ENCODE data around the gene RAB5B. TPM values are rescaled to one million over a fixed set of nuclear protein-coding genes. Genes with fewer than 3 reads are reported as not detected.

The RAB5B gene
- polyA plus RNA-seq, 2 donors, result 78.2 to 88.8 TPM

DNA sequence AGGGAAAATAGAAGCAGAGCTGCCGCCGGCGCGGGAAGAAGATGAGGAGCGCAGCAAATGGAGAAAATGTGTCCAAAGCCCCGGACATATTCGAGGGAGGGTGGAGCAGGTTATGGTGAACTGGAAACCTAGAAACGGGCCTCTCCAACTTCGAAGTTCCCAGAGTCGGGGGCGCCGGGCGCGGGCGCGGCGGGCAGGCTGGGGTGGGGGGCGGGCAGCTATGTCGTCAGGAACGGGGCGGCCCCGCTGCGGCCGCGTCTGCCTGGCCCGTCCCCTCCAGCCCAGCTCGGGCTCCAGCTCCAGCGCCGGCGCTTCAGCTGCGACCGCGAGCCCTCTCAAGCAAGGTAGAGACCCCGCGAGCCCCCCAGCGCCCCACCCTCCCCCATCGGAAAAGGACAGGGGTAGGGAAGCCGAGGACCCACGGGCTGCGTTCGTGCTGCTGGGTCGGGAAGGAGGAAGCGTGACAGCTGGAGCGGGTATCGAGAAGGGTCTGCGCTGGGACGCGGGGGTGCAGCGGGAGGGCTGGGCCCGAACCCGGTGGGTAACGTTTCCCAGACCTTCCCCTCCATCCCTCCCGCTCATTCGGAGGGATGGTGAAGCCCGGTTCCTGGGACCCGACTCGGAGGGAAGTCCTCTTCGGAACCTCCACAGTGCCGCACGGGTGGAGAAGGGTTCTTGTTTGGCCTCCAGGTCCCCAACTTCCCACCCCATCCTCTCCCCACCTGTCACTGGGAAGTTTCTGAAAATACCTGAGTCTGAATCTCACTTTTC, 41.9 kb upstream of the RAB5B start:
- Histone ChIP-seq H3K36me3 (ENCODE audit: control insufficient read depth in 2 of 2, insufficient read depth in 2 of 2, low read length in 1 of 2) (peaks cover 0 to 3% of the 10 kb centered on the region in 2 donors), H3K27ac (ENCODE audit: low read depth in 2 of 2, low read length in 1 of 2) (peak overlapping the region; percentile 96 to 99), H3K4me3 (ENCODE audit: low read depth in 1 of 2, low read length in 2 of 2) (peak overlapping the region; percentile 80 to 82), H3K9me3 (ENCODE audit: control insufficient read depth in 2 of 2, insufficient read depth in 1 of 2, low read depth in 1 of 2, low read length in 1 of 2) (no peaks in the 10 kb centered on the region), H3K27me3 (ENCODE audit: control insufficient read depth in 1 of 2, insufficient read depth in 2 of 2, low read length in 2 of 2) (no peaks in the 10 kb centered on the region), H3K4me1 (ENCODE audit: control insufficient read depth in 2 of 2, insufficient read depth in 2 of 2, low read length in 1 of 2) (peaks cover 0 to 9% of the 10 kb centered on the region in 2 donors)
- 1% methylated on average over 35 to 60 of the region's 60 CpGs for WGBS, 2 donors

DNA sequence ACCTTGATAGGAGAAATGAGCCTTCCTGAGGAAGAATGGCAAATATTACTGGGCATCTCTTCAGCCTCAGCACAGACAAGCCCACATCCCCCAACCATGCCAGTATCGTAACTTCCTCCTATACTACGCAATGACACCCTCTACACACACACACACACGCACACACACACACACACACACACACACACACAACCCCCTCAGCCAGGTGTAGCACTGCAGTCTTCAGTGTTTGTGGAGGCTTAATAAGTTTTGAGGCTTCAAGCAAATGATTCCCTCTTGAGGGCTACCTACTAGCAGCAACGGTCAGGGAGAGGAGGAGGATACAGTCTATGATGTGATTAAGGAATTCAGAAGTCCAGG, 41.3 kb upstream of the RAB5B start:
- WGBS, 2 donors, result 0 to 5% methylated on average over 4 of the region's 4 CpGs
- Histone ChIP-seq H3K36me3 (ENCODE audit: control insufficient read depth in 2 of 2, insufficient read depth in 2 of 2, low read length in 1 of 2) (peaks cover 0 to 3% of the 10 kb centered on the region in 2 donors), H3K4me1 (ENCODE audit: control insufficient read depth in 2 of 2, insufficient read depth in 2 of 2, low read length in 1 of 2) (peaks cover 0 to 9% of the 10 kb centered on the region in 2 donors), H3K4me3 (ENCODE audit: low read depth in 1 of 2, low read length in 2 of 2) (peak overlapping the region; percentile 80 to 82), H3K27me3 (ENCODE audit: control insufficient read depth in 1 of 2, insufficient read depth in 2 of 2, low read length in 2 of 2) (no peaks in the 10 kb centered on the region), H3K27ac (ENCODE audit: low read depth in 2 of 2, low read length in 1 of 2) (peak overlapping the region; percentile 96 to 99), H3K9me3 (ENCODE audit: control insufficient read depth in 2 of 2, insufficient read depth in 1 of 2, low read depth in 1 of 2, low read length in 1 of 2) (no peaks in the 10 kb centered on the region)

DNA sequence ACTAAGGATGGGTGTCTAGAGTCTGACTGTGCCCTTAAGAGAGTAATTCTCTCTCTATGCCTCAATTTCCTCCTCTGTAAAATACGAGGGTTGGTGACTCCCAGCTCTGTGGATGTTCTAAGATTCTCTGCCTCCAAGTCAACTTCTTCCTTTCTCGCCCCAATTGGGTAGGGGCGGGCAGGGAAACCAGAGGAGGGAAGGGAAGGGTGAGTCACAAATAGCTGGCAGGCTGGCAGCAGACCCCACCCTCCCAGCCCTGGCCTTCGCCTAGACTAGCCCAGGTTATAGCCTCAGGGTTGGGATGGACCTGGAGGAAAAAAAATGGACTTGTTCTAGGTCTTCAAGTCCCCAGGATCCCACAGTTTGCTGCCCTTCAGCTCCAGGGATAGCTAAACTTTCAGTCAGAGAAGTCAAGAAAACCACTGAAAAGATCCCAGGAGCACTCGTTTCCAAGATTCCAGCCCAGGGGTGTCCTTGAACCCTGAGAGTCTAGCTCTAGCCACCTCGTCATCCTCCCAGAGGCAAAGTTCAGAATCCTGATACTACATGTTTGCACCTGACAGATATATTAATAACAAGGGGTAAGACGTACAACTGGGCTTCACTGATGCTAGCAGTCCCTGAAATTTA, 40.6 kb upstream of the RAB5B start:
- 39 to 46% methylated on average over 7 of the region's 7 CpGs for WGBS, 2 donors
- Histone ChIP-seq H3K4me3 (ENCODE audit: low read depth in 1 of 2, low read length in 2 of 2) (peak overlapping the region in 1 of 2 donors; percentile 82), H3K27ac (ENCODE audit: low read depth in 2 of 2, low read length in 1 of 2) (peak overlapping the region; percentile 83 to 96), H3K9me3 (ENCODE audit: control insufficient read depth in 2 of 2, insufficient read depth in 1 of 2, low read depth in 1 of 2, low read length in 1 of 2) (no peaks in the 10 kb centered on the region), H3K27me3 (ENCODE audit: control insufficient read depth in 1 of 2, insufficient read depth in 2 of 2, low read length in 2 of 2) (no peaks in the 10 kb centered on the region), H3K36me3 (ENCODE audit: control insufficient read depth in 2 of 2, insufficient read depth in 2 of 2, low read length in 1 of 2) (peaks cover 0 to 3% of the 10 kb centered on the region in 2 donors), H3K4me1 (ENCODE audit: control insufficient read depth in 2 of 2, insufficient read depth in 2 of 2, low read length in 1 of 2) (peaks cover under 1 to 7% of the 10 kb centered on the region in 2 donors)

DNA sequence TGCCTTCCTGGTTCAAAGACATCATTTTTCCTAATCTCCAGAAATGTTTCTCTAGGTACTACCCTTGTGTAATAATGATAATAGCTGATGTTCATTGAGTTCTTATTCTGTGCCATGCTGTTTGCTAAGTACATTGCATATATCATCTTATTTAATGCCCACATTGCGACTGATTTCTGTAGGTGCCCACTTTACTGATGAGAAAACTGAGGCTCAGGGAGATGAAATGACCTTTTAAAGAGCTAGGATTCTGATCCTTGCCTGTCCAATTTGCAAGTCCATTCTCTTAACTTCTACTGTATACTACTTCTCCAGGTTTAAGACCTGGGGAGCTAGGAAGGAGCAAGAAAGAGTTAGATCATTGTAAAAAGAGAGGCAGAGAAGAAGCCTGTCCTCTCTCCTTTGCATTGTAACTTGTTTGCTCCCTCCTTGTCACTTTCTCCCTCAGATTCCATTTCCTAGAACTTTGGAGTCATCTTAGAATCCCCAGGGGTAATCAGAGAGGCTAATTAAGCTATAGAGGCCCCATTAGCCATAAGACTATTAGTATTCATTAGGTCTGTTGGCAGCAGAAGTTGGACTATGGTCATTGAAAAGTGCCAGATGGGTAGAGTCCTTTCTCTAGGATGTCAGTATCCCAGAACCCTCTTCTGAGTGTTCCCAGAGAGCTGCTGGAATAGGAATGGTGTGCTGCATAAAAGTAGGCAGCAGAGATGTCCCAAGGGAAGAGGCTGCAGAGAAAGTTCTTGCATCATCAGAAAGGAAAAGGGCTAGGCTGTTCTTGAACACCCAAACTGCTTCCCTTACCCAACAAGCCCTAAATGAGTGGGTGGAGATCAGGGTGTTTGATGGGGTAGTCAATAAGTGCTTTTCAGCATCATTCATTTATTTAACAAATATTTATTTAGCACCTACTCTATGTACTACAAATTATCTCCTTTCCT, 39.8 kb upstream of the RAB5B start:
- H3K27ac ChIP-seq (ENCODE audit: low read depth in 2 of 2, low read length in 1 of 2), result no peak overlapping the region
- H3K9me3 ChIP-seq (ENCODE audit: control insufficient read depth in 2 of 2, insufficient read depth in 1 of 2, low read depth in 1 of 2, low read length in 1 of 2), result no peaks in the 10 kb centered on the region
- peak overlapping the region in 1 of 2 donors; percentile 82 for H3K4me3 ChIP-seq (ENCODE audit: low read depth in 1 of 2, low read length in 2 of 2)
- peaks cover 2 to 10% of the 10 kb centered on the region in 2 donors for H3K4me1 ChIP-seq (ENCODE audit: control insufficient read depth in 2 of 2, insufficient read depth in 2 of 2, low read length in 1 of 2)
- WGBS, 2 donors, result 74 to 87% methylated on average over 1 of the region's 1 CpG
- H3K36me3 ChIP-seq (ENCODE audit: control insufficient read depth in 2 of 2, insufficient read depth in 2 of 2, low read length in 1 of 2), result peaks cover 0 to 6% of the 10 kb centered on the region in 2 donors
- no peaks in the 10 kb centered on the region for H3K27me3 ChIP-seq (ENCODE audit: control insufficient read depth in 1 of 2, insufficient read depth in 2 of 2, low read length in 2 of 2)

DNA sequence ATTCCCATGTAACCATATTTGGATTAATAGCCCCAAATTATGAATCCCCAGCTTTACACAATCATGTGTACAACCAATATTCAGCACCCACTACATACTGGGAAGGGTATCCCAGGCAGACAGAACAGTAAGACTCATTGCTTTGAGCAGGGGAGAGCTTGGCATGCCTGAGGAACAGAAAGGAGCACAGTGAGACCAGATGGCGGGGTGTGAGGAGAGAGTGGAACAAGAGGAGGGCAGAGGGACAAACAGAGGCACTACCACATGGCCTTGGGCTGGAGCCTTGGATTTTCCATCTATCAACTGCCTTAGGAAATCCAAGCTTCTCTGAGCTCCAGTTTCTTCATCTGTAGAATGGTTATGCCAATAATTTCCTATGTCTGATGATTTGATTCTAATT, 39.1 kb upstream of the RAB5B start:
- peaks cover 0 to 8% of the 10 kb centered on the region in 2 donors for H3K36me3 ChIP-seq (ENCODE audit: control insufficient read depth in 2 of 2, insufficient read depth in 2 of 2, low read length in 1 of 2)
- no peaks in the 10 kb centered on the region for H3K9me3 ChIP-seq (ENCODE audit: control insufficient read depth in 2 of 2, insufficient read depth in 1 of 2, low read depth in 1 of 2, low read length in 1 of 2)
- no peaks in the 10 kb centered on the region for H3K27me3 ChIP-seq (ENCODE audit: control insufficient read depth in 1 of 2, insufficient read depth in 2 of 2, low read length in 2 of 2)
- H3K4me3 ChIP-seq (ENCODE audit: low read depth in 1 of 2, low read length in 2 of 2), result no peak overlapping the region
- H3K27ac ChIP-seq (ENCODE audit: low read depth in 2 of 2, low read length in 1 of 2), result no peak overlapping the region
- peaks cover 4 to 12% of the 10 kb centered on the region in 2 donors for H3K4me1 ChIP-seq (ENCODE audit: control insufficient read depth in 2 of 2, insufficient read depth in 2 of 2, low read length in 1 of 2)
- WGBS, 2 donors, result 95% methylated on average over 1 of the region's 1 CpG

DNA sequence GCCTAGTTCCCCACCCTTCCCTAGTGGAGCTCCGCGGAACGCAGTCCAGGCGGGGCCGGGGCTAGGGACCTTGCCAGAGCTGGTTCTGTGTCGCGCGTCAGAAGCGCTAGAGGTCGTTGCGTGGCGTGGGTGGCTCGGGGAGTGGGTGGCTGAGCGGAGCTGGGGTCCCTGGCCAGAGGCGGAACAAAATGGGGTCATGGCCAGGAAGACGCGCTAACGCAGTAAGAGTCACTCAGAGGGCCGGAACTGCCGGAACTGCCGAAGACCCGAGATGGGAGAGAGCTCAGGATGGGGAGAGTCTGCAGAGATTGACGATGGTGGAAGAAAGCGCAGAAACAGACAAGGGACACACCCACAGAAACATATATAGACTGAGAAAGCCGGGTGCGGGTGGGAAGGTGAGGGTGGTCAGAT, 38.1 kb upstream of the RAB5B start:
- Histone ChIP-seq H3K27ac (ENCODE audit: low read depth in 2 of 2, low read length in 1 of 2) (peak overlapping the region; percentile 45), H3K27me3 (ENCODE audit: control insufficient read depth in 1 of 2, insufficient read depth in 2 of 2, low read length in 2 of 2) (no peaks in the 10 kb centered on the region), H3K4me1 (ENCODE audit: control insufficient read depth in 2 of 2, insufficient read depth in 2 of 2, low read length in 1 of 2) (peaks cover 4 to 14% of the 10 kb centered on the region in 2 donors), H3K36me3 (ENCODE audit: control insufficient read depth in 2 of 2, insufficient read depth in 2 of 2, low read length in 1 of 2) (peaks cover 0 to 13% of the 10 kb centered on the region in 2 donors), H3K9me3 (ENCODE audit: control insufficient read depth in 2 of 2, insufficient read depth in 1 of 2, low read depth in 1 of 2, low read length in 1 of 2) (no peaks in the 10 kb centered on the region), H3K4me3 (ENCODE audit: low read depth in 1 of 2, low read length in 2 of 2) (peak overlapping the region in 1 of 2 donors; percentile 14)
- 57 to 61% methylated on average over 26 of the region's 26 CpGs for WGBS, 2 donors

DNA sequence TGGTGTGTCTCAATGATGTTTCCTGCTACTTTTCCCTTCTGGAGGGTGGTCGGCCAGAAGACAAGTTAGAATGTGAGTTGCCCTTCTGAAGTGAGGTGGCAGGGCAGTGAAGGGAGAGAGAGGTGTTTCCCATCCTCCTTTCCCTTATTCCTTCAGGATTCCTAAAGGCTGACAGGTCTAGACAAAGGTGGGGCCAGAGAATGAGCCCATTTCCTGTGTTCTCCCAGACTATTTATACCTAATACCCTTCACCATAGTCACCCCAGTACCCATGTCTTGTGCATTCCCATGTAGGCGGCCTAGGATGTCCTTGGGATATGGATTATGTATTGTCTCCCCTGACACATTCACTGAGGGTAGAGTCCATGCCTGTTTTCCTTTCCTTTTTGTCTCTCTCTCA, 35.9 kb upstream of the RAB5B start:
- no peaks in the 10 kb centered on the region for H3K9me3 ChIP-seq (ENCODE audit: control insufficient read depth in 2 of 2, insufficient read depth in 1 of 2, low read depth in 1 of 2, low read length in 1 of 2)
- H3K36me3 ChIP-seq (ENCODE audit: control insufficient read depth in 2 of 2, insufficient read depth in 2 of 2, low read length in 1 of 2), result peaks cover 0 to 29% of the 10 kb centered on the region in 2 donors
- H3K4me3 ChIP-seq (ENCODE audit: low read depth in 1 of 2, low read length in 2 of 2), result no peak overlapping the region
- H3K27ac ChIP-seq (ENCODE audit: low read depth in 2 of 2, low read length in 1 of 2), result peak overlapping the region; percentile 77 to 91
- 64 to 81% methylated on average over 2 of the region's 2 CpGs for WGBS, 2 donors
- no peaks in the 10 kb centered on the region for H3K27me3 ChIP-seq (ENCODE audit: control insufficient read depth in 1 of 2, insufficient read depth in 2 of 2, low read length in 2 of 2)
- H3K4me1 ChIP-seq (ENCODE audit: control insufficient read depth in 2 of 2, insufficient read depth in 2 of 2, low read length in 1 of 2), result peaks cover 4 to 14% of the 10 kb centered on the region in 2 donors

DNA sequence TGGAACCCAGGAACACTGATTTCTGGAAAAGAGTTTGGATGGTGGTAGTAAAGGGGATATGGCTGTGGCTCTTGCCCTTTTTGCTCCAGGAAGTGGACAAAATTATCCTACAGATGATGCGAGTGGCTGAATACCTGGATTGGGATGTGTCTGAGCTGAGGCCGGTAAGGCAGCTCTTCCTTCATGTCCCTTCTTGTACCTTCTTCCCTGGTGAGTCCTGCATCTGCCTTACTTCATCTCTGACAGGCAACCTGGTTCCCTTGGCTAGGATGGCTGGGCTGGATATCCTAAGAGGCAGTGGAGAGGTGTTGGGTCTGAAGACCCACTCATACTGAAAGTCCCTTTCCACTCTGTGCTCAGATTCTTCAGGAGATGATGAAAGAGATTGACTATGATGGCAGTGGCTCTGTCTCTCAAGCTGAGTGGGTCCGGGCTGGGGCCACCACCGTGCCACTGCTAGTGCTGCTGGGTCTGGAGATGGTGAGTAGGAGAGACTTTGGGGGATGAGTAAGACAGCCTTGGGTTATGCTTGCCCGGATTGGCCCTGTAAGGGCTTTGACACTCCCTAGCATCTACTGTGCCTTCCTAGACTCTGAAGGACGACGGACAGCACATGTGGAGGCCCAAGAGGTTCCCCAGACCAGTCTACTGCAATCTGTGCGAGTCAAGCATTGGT, 34.9 kb upstream of the RAB5B start:
- Histone ChIP-seq H3K27me3 (ENCODE audit: control insufficient read depth in 1 of 2, insufficient read depth in 2 of 2, low read length in 2 of 2) (no peaks in the 10 kb centered on the region), H3K9me3 (ENCODE audit: control insufficient read depth in 2 of 2, insufficient read depth in 1 of 2, low read depth in 1 of 2, low read length in 1 of 2) (no peaks in the 10 kb centered on the region), H3K36me3 (ENCODE audit: control insufficient read depth in 2 of 2, insufficient read depth in 2 of 2, low read length in 1 of 2) (peaks cover 0 to 31% of the 10 kb centered on the region in 2 donors), H3K27ac (ENCODE audit: low read depth in 2 of 2, low read length in 1 of 2) (peak overlapping the region; percentile 77 to 91), H3K4me1 (ENCODE audit: control insufficient read depth in 2 of 2, insufficient read depth in 2 of 2, low read length in 1 of 2) (peaks cover 4 to 14% of the 10 kb centered on the region in 2 donors), H3K4me3 (ENCODE audit: low read depth in 1 of 2, low read length in 2 of 2) (no peak overlapping the region)
- WGBS, 2 donors, result 63 to 75% methylated on average over 8 of the region's 8 CpGs

Measured in esophagus (tissue), 2 donors.